Left colon (tissue), 2 donors: ENCODE measurements around the gene RAB8A. TPM values are rescaled to one million over a fixed set of nuclear protein-coding genes. Genes with fewer than 3 reads are reported as not detected.
"Not testable (repeated sequence)": the region's sequence is repeated elsewhere in the genome, so short reads cannot be mapped to it uniquely, and the experiment has no call there.

Experiments used
- ATAC-seq: fragments of 200-7000 bp; cut with Tn5 transposase; one replicate; pipeline ENCODE4 v1.9.1; 2020; ENCODE audit warnings: mild to moderate bottlenecking, moderate library complexity
- DNase-seq, 2 donors: peaks; one replicate each; pipeline ENCODE4 v3.0.0-alpha.2; 2020
- intact Hi-C, 2 donors: fragments of 100-400 bp; cut with DNase I in 1 of 2; cut with micrococcal nuclease in 1 of 2; formaldehyde crosslinking; loops; one replicate each; pipeline versions ENCODE4 v1.11.2 to v1.14.0; 2022; cut with DNase I, micrococcal nuclease
- total RNA-seq, 2 donors: library from RNA; stranded (reverse); fragmentation: NEBNext Ultra II Directional; extraction: Animal tissue kit (Norgen Biotek cat#: 25700); gene quantifications; one replicate each; pipeline ENCODE4 v1.2.1, GENCODE V29; 2021
- donor health status: DM: no; HTN: no; CAD: no.
- donor health status: DM: yes; HTN: yes; CAD: no.

Gene RAB8A
- total RNA-seq, 2 donors from 2014 or later: 143 to 172 TPM

DNA sequence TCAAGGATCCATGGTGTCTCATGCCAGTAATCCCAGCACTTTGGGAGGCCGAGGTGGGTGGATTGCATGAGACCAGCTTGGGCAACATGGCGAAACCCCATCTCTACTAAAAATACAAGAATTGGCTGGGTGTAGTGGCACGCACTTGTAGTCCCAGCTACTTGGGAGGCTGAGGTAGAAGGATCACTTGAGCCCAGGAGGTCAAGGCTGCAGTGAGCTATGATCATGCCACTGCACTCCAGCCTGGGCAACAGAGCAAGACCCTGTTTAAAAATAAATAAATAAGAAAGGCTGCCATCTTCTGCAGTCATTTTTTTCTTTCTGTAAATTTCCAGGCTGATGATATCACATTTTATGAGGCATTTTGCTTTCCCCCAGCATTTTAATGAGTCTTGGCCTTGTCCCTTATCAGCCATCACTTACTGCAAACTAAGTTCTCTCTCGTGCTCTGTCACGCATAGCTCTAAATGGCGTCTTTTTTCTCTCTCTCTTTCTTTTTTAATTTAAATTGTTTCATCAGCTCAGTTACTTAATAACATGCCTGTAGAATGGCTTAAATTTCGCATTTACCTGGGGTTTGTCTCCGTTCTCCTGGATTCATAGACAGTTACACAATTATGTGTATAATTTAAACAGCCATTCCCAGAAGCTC, 12.2 kb upstream of the RAB8A start:
- intact Hi-C loops, DNase-seq, ATAC-seq: not testable (repeated sequence)

- intact Hi-C loops: no loop called here
- ATAC-seq (no peak), DNase-seq (no peak)
Measured at GRCh38 chr19:16100524-16100923, 11.2 kb upstream of the RAB8A start.

DNA sequence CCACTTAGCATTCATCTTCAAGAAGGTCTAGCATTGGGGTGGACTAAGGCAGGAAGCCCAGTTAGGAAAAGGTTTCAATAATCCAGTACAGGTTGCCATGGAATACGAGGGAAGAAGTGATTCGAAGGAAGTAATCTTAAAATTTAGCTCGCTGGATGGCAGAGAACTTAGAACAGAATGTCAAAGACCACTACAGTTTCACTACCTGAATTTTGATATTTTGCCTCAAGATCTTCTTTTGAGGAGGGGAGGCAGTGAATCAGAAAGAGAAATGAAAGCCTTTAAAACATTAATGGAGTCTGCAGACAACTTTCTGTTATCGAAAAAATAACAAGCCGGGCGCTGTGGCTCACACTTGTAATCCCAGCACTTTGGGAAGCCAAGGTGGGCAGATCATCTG, 7.0 kb upstream of the RAB8A start:
- DNase-seq (no peak), ATAC-seq (no peak)
- intact Hi-C loops: no loop called here

- DNase-seq (peak in 1 of 2 donors; percentile 56), ATAC-seq (peak; percentile 92)
- intact Hi-C loops: no loop called here
Measured at GRCh38 chr19:16106121-16106520, 5.6 kb upstream of the RAB8A start.

DNA sequence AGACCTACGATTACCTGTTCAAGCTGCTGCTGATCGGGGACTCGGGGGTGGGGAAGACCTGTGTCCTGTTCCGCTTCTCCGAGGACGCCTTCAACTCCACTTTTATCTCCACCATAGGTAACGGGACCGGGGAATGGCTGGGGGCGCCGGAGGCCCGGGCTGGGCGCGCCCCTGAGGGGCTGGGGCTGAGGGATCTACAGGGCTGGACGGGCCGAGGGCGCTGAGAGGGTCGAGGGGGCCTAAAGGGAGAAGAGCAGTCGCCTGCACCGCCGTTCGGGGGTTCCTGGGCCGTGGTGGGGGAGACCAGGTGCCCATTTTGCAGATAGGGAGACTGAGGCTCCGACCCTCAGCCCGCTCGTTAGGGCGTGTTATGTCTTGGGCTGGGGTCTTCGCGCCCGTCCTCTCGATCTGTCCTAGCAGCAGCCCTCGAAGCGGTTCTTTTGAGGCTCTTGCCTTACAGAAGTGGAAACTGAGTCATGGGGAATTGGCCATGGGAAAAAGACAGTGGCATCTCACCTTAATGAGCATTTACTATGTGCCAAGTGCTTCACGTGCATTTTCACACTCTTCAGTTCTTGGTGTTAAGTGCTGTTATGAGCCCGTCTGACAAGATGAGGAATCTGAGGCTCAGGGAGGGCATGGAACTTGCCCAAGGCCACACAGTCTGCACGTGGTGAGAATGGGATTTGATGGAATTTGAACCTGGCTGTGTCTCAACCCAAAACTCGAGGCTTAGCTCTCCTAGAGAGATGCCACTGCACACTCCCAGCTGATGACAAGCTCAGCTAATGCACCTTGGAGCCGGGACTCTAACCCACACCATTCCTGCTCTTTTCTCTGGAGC, 442 bp downstream of the RAB8A start:
- intact Hi-C loops: loop anchor here (10.0 kb wide), 2 partner anchors 57 to 67 kb away; no protein-coding TSS in a partner anchor
- ATAC-seq: peak; percentile 1
- peak in 1 of 2 donors; percentile 52 for DNase-seq

DNA sequence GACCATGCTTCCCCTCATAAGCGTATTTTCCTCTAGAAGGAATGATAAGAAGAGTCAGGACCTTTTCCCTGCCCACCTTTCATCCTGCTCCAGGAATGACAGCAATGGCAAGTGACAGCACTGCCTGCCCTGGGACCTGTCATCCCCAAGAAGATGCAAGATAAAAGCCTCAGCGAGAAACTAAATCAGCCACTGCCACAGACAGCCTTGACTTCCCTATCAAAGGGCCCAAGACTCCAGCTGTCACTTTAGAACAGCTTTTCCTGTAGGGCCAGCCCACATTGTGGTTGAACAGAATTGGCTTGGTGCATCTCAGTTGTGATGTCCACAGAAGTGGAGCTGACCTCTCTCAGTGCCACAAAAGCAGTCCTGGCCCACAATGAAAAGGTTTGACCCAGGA, 1.1 kb downstream of the RAB8A start:
- intact Hi-C loops: loop anchor here (10.0 kb wide), 2 partner anchors 58 to 68 kb away; no protein-coding TSS in a partner anchor
- DNase-seq (no peak), ATAC-seq (no peak)

GRCh38 chr19:16113727-16114126, 2.0 kb downstream of the RAB8A start:
- intact Hi-C loops: loop anchor here (10.0 kb wide), 2 partner anchors 59 to 69 kb away; no protein-coding TSS in a partner anchor
- DNase-seq (no peak), ATAC-seq (no peak)

- DNase-seq (no peak), ATAC-seq (peak; percentile 14)
- intact Hi-C loops: loop anchor here (10.0 kb wide), 2 partner anchors 61 to 71 kb away; no protein-coding TSS in a partner anchor
Measured at GRCh38 chr19:16115301-16116039, 3.8 kb downstream of the RAB8A start.

- ATAC-seq (no peak), DNase-seq (no peak)
- intact Hi-C loops: loop anchor here (10.0 kb wide), 2 partner anchors 61 to 71 kb away; no protein-coding TSS in a partner anchor
Measured at GRCh38 chr19:16116067-16116466, 4.4 kb downstream of the RAB8A start.

DNA sequence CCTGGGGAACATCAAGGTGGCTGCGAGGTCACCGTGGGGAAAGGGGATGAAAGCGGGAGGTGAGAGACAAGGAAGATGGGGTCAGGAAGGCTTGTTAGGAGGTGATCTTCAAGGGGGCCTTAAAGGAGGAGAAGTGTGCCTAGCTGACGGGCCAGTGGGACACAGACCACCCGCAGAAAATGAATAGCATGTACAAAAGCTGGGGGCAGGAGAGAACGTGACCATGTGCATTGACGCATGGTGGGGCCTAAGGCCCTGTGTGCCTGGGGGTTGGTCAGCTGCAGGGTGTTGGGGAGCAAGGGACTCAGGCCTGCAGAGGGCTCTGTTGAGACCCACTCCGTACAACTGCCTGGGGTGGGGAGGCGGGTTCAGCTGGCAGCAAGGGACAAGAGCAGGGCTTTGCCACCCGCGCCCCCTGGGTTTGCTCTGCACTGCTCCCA, 5.9 kb downstream of the RAB8A start:
- no peak for DNase-seq
- no peak for ATAC-seq
- intact Hi-C loops: loop anchor here (10.0 kb wide), 2 partner anchors 63 to 73 kb away; no protein-coding TSS in a partner anchor

DNA sequence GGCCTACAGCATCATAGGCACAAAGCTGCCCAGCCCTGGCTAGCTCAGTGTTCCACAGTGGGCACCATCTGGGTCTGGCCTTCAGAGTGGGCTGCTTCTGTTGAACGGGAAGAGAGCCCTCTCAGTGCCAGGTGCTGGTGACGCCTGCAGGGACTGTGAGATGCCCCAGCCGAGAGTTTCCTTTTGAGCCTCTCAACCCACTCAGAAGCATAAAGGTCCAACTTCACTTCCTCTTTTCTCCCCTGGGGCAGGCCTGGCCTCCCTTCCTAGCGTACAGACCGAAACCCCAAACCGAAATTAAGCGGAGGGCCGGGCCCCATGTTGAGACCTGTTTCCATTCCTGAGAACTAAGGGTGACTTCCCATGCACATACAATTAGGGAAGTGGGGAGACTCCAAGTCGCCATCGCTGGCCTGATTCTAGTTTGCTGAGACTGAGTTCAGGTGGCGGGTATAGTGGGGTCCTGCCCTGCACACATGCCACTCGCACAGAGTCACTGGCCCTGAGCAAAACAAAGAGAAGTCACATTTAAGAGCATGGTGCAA, 6.9 kb downstream of the RAB8A start:
- intact Hi-C loops: loop anchor here (10.0 kb wide), 2 partner anchors 64 to 74 kb away; no protein-coding TSS in a partner anchor
- no peak for ATAC-seq
- DNase-seq: peak; percentile 61 to 65

GRCh38 chr19:16119075-16119857, 7.6 kb downstream of the RAB8A start:
- ATAC-seq (peak; percentile 80), DNase-seq (peak in 1 of 2 donors; percentile 53)
- intact Hi-C loops: loop anchor here (10.0 kb wide), 2 partner anchors 64 to 74 kb away; no protein-coding TSS in a partner anchor

GRCh38 chr19:16121141-16121540, 9.5 kb downstream of the RAB8A start:
- no peak for DNase-seq
- no peak for ATAC-seq
- intact Hi-C loops: no loop called here

DNA sequence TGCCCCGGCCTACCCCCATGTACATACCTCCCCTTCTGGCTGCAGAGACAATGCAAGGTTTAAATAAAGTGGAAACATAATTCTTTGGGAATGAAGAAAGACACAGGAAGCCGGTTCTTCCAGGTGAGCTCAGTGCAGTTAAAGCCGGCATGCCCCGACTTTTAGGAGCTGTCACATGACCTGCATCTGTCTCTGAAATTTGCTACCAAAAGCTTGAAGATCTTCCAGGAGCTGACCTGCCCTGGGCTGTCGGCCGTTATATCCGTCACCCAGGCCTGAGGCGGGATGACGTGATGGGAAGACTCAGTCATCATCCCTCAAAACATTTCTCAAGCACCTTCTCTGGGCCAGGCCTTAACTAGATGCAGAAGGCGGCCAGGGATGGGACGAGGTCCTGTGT, 10.3 kb downstream of the RAB8A start:
- intact Hi-C loops: no loop called here
- ATAC-seq (no peak), DNase-seq (no peak)

DNA sequence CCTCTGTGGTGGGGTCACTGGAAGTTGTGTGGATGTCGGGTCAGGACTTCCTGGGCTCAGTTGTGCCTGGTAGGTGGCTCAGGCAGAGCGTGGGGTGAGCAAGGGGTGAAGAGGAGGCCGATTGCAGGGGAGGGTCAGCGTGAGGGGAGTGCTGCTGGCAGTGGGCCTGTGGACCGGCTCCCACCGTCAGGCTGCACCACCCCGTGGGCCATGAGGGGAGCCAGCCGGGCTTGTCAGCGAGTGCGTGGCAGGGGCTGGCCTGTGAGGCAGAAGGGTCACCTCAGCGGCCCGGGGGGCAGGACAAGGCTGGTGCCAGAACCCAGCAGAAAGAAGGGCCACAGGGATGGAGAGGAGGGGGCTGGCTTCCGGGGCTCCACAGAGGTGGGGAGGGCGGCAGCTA, 13.3 kb downstream of the RAB8A start:
- DNase-seq: no peak
- intact Hi-C loops: no loop called here
- ATAC-seq: no peak

- intact Hi-C loops: no loop called here
- ATAC-seq (peak; percentile 94), DNase-seq (no peak)
Measured at GRCh38 chr19:16125737-16126495, 14.2 kb downstream of the RAB8A start.

GRCh38 chr19:16127080-16127479, 15.4 kb downstream of the RAB8A start:
- intact Hi-C loops: no loop called here
- DNase-seq (no peak), ATAC-seq (no peak)
